GM12874 (cell line): ENCODE data around the gene CCKAR.

Source experiments
- CTCF ChIP-seq: IDR thresholded peaks from 2 replicates; pipeline ENCODE4 v1.5.1; 2011; ENCODE audit warnings: low read depth, mild to moderate bottlenecking, control low read depth, low read length, moderate library complexity; ENCODE audit not compliant: insufficient read depth

CCKAR gene

GRCh38 chr4:26455571-26455970 lies 34.7 kb downstream of the CCKAR start:
- no peak for TF ChIP-seq CTCF

- TF ChIP-seq CTCF, result no peak
Observed at GRCh38 chr4:26454961-26455360, 35.3 kb downstream of the CCKAR start.

GRCh38 chr4:26452565-26453531 lies 37.4 kb downstream of the CCKAR start:
- TF ChIP-seq CTCF, result no peak

- TF ChIP-seq CTCF, result no peak
Observed at GRCh38 chr4:26451597-26451996, 38.7 kb downstream of the CCKAR start.

GRCh38 chr4:26450418-26450817 lies 39.9 kb downstream of the CCKAR start:
- TF ChIP-seq CTCF, result no peak

GRCh38 chr4:26447378-26447777 lies 42.9 kb downstream of the CCKAR start:
- TF ChIP-seq CTCF, result no peak

GRCh38 chr4:26441771-26442170 lies 48.5 kb downstream of the CCKAR start:
- TF ChIP-seq CTCF, result no peak
